ENCODE measurements around the gene ACVR1C. TPM values are rescaled to one million over a fixed set of nuclear protein-coding genes. Genes with fewer than 3 reads are reported as not detected.
A peak's percentile ranks its signal among the peaks of the same experiment; 100 is the strongest.
"Not testable (repeated sequence)": the region's sequence is repeated elsewhere in the genome, so short reads cannot be mapped to it uniquely, and the experiment has no call there.

The ACVR1C gene
- polyA plus RNA-seq, 3 donors from 2014 or later, result not detected

GRCh38 chr2:157559890-157560289, 68.8 kb downstream of the ACVR1C start:
- DNase-seq, result no peak
- Mint-ChIP-seq H3K36me3 (peaks cover 0 to 3% (median 0%) of the 10 kb centered on the region in 3 donors), H3K4me3 (no peak overlapping the region), H3K27me3 (ENCODE audit: low read depth in 3 of 3) (peaks cover 0 to 7% (median 3%) of the 10 kb centered on the region in 3 donors), H3K27ac (no peak overlapping the region), H3K9me3 (peaks cover 0 to 3% (median 0%) of the 10 kb centered on the region in 6 donors), H3K4me1 (peaks cover 22 to 37% of the 10 kb centered on the region in 2 donors)

DNA sequence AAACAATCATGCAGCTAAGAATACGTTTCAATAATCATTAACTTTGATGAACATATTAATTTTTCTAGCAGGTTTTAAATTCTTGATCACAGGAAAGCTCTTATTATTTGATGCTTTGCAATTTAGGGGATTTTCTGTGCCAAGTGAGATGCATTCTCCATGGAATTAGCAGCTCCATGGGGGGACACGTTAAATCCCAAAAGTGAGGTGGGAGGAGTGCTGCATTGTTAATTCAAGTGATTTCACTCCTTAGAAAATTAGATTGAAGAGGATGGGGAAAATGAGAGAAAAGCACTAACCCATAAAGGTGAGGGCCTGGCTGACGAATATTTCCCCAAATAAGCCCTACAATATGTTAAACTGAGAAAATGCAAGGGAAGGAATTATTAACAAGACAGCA, 69.2 kb downstream of the ACVR1C start:
- peaks cover 0 to 7% (median 3%) of the 10 kb centered on the region in 3 donors for H3K27me3 Mint-ChIP-seq (ENCODE audit: low read depth in 3 of 3)
- H3K27ac Mint-ChIP-seq, result no peak overlapping the region
- DNase-seq, result no peak
- no peak overlapping the region for H3K4me3 Mint-ChIP-seq
- peaks cover 0 to 3% (median 0%) of the 10 kb centered on the region in 3 donors for H3K36me3 Mint-ChIP-seq
- peaks cover 0 to 3% (median 0%) of the 10 kb centered on the region in 6 donors for H3K9me3 Mint-ChIP-seq
- peaks cover 22 to 37% of the 10 kb centered on the region in 2 donors for H3K4me1 Mint-ChIP-seq

DNA sequence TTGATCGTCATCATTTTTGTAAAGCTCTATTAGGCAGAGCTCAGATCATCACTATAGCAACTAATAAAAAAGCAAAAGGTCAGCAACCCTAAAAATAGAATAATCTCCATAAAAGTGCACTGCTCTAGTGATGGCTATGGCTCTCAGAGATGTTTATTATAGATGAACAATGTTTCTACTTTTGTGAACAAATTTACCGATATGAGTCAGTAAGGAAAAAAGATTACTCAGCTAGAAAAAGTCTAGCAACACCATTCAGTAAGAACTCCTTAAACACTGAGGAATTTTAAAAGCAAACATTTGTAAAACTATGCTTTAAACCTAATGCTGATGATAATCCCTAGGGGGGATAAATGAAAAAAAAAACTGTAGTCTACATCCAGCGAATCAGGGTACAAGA, 69.6 kb downstream of the ACVR1C start:
- peaks cover 0 to 3% (median 0%) of the 10 kb centered on the region in 3 donors for H3K36me3 Mint-ChIP-seq
- peaks cover 0 to 3% (median 0%) of the 10 kb centered on the region in 6 donors for H3K9me3 Mint-ChIP-seq
- H3K4me3 Mint-ChIP-seq, result no peak overlapping the region
- no peak for DNase-seq
- H3K27me3 Mint-ChIP-seq (ENCODE audit: low read depth in 3 of 3), result peaks cover 0 to 7% (median 3%) of the 10 kb centered on the region in 3 donors
- no peak overlapping the region for H3K27ac Mint-ChIP-seq
- peaks cover 22 to 37% of the 10 kb centered on the region in 2 donors for H3K4me1 Mint-ChIP-seq

DNA sequence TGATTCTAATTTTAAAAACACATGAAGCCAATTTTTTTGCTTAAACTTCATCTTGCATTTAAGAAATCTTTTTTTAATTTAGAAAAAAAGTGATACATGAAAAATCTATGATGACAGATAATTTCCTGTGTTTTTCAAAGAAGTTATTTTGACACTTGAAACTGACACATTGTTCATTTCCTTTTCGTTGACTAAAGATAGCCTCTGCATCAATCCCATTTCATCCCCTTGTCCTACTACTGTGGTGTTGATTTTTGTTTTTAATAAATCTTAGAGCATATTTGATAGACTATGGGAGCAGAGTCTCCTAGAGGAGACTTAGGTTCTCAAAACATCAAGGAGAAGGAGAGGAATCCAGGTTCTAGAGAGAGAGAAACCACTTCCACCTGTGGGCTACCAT, 70.9 kb downstream of the ACVR1C start:
- DNase-seq, result no peak
- Mint-ChIP-seq H3K27me3 (ENCODE audit: low read depth in 3 of 3) (peaks cover 0 to 3% (median 3%) of the 10 kb centered on the region in 3 donors), H3K4me1 (peaks cover 18 to 37% of the 10 kb centered on the region in 2 donors), H3K4me3 (peak overlapping the region; percentile 11 to 64 (median 58)), H3K9me3 (no peaks in the 10 kb centered on the region), H3K36me3 (peaks cover 0 to 3% (median 0%) of the 10 kb centered on the region in 3 donors), H3K27ac (peak overlapping the region in 2 of 6 donors; percentile 5 to 21)

GRCh38 chr2:157540102-157540501, 88.6 kb downstream of the ACVR1C start:
- H3K9me3 Mint-ChIP-seq, result no peaks in the 10 kb centered on the region
- peaks cover 0 to 2% (median 0%) of the 10 kb centered on the region in 3 donors for H3K27me3 Mint-ChIP-seq (ENCODE audit: low read depth in 3 of 3)
- H3K4me3 Mint-ChIP-seq, result no peak overlapping the region
- no peak overlapping the region for H3K27ac Mint-ChIP-seq
- H3K36me3 Mint-ChIP-seq, result no peaks in the 10 kb centered on the region
- no peaks in the 10 kb centered on the region for H3K4me1 Mint-ChIP-seq
- no peak for DNase-seq

DNA sequence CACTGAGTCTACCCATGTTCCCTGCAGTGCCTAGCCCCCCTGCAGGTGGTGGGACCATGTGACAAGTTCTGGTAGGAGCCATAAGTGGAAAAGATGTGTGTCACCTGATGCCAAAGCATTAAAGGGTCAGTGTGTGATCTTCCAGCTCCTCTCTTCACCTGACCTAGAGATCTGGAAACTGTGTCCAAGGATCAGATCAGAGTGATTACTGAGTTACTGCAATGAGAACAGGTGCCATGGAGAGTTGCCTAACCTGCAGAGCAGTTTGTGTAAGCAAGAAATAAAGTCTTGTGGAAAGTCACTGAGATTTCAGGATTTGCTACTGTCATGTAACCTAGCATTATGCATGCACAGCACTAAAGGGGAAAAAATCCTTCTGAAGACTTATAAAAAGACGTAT, 90.6 kb downstream of the ACVR1C start:
- H3K4me3 Mint-ChIP-seq, result no peak overlapping the region
- no peak for DNase-seq
- peaks cover 0 to 2% (median 0%) of the 10 kb centered on the region in 3 donors for H3K27me3 Mint-ChIP-seq (ENCODE audit: low read depth in 3 of 3)
- H3K36me3 Mint-ChIP-seq, result no peaks in the 10 kb centered on the region
- peaks cover 0 to 2% (median 0%) of the 10 kb centered on the region in 6 donors for H3K9me3 Mint-ChIP-seq
- H3K27ac Mint-ChIP-seq, result no peak overlapping the region
- no peaks in the 10 kb centered on the region for H3K4me1 Mint-ChIP-seq

DNA sequence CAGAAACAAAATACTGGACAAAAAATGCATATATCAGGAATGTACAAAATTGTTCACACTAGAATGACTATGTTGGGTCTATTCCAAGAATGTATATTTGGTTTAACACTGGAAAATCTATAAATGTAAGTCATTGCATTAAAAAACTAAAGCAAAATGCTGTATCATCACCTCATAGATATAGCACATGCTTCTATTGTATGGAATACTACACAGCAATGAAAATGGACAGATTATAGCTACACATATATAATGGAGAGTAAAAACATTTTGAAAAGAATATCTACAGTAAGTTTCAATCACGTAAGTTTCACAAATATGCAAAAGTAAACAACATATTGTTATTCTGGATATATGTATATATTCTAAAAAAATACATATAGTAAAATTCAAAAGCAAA, 91.8 kb downstream of the ACVR1C start:
- peaks cover 0 to 3% (median under 1%) of the 10 kb centered on the region in 3 donors for H3K27me3 Mint-ChIP-seq (ENCODE audit: low read depth in 3 of 3)
- no peaks in the 10 kb centered on the region for H3K4me1 Mint-ChIP-seq
- no peak for DNase-seq
- no peak overlapping the region for H3K27ac Mint-ChIP-seq
- H3K9me3 Mint-ChIP-seq, result peaks cover 0 to 2% (median 0%) of the 10 kb centered on the region in 6 donors
- no peak overlapping the region for H3K4me3 Mint-ChIP-seq
- H3K36me3 Mint-ChIP-seq, result no peaks in the 10 kb centered on the region

- no peak overlapping the region for H3K4me3 Mint-ChIP-seq
- peaks cover 0 to 2% (median 0%) of the 10 kb centered on the region in 6 donors for H3K9me3 Mint-ChIP-seq
- no peaks in the 10 kb centered on the region for H3K4me1 Mint-ChIP-seq
- H3K27me3 Mint-ChIP-seq (ENCODE audit: low read depth in 3 of 3), result peaks cover 2 to 12% (median 4%) of the 10 kb centered on the region in 3 donors
- DNase-seq, result no peak
- no peaks in the 10 kb centered on the region for H3K36me3 Mint-ChIP-seq
- H3K27ac Mint-ChIP-seq, result no peak overlapping the region
Measured at GRCh38 chr2:157528963-157529751, 99.5 kb downstream of the ACVR1C start.

DNA sequence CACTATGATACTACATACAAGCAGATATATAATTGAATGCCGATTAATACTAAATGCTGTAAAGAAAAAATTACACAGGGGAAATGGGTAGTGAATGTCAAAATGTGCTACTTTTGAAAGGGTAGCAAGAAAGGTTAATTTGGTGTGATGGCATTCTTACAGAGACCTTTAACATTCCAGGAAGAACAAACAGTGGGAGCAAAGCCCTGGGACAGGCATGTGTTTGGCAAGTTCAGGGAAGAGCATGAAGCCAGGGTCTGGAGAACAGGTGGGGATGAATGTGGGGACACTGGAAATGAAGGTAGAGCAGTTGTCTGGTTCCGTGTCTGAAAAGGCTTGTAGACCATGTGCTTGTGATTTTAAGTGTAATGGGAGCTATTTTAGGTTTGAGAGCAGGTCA, 102.6 kb downstream of the ACVR1C start:
- peaks cover 2 to 13% (median 2%) of the 10 kb centered on the region in 3 donors for H3K27me3 Mint-ChIP-seq (ENCODE audit: low read depth in 3 of 3)
- no peaks in the 10 kb centered on the region for H3K36me3 Mint-ChIP-seq
- H3K4me1 Mint-ChIP-seq, result no peaks in the 10 kb centered on the region
- no peak for DNase-seq
- H3K9me3 Mint-ChIP-seq, result peaks cover 0 to 5% (median 0%) of the 10 kb centered on the region in 6 donors
- no peak overlapping the region for H3K27ac Mint-ChIP-seq
- H3K4me3 Mint-ChIP-seq, result no peak overlapping the region

- Mint-ChIP-seq H3K27ac (no peak overlapping the region), H3K4me1 (no peaks in the 10 kb centered on the region), H3K9me3 (peaks cover 0 to 5% (median 0%) of the 10 kb centered on the region in 6 donors), H3K4me3 (no peak overlapping the region), H3K36me3 (no peaks in the 10 kb centered on the region), H3K27me3 (ENCODE audit: low read depth in 3 of 3) (peaks cover 0 to 13% (median 4%) of the 10 kb centered on the region in 3 donors)
- no peak for DNase-seq
Measured at GRCh38 chr2:157523270-157524247, 105.1 kb downstream of the ACVR1C start.

- not testable (repeated sequence) for H3K36me3 Mint-ChIP-seq; DNase-seq; H3K27me3 Mint-ChIP-seq (ENCODE audit: low read depth in 3 of 3); H3K9me3 Mint-ChIP-seq; H3K27ac Mint-ChIP-seq; H3K4me1 Mint-ChIP-seq; H3K4me3 Mint-ChIP-seq
Measured at GRCh38 chr2:157514966-157515365, 113.7 kb downstream of the ACVR1C start.

DNA sequence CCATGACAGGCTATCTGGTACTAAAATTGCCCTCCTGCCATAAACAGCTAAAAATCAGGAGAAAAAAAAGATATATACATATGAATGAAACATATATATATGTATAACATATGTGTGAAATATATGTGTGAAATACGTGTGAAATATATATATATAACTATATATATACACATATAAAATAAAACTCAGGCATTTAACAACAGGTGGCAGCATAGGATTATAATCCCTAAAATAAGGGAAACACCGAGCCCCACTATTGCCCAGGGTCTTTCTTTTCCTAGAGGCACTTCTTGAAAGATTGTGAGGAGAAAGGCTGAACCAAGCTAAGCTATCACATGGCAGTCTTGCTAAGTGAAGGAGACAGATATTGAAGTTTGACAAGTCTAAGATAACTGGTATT, 118.9 kb downstream of the ACVR1C start:
- Mint-ChIP-seq H3K4me1 (no peaks in the 10 kb centered on the region), H3K27me3 (ENCODE audit: low read depth in 3 of 3) (peaks cover 2 to 13% (median 5%) of the 10 kb centered on the region in 3 donors), H3K4me3 (no peak overlapping the region), H3K9me3 (peaks cover 0 to 5% (median 0%) of the 10 kb centered on the region in 6 donors), H3K36me3 (no peaks in the 10 kb centered on the region), H3K27ac (no peak overlapping the region)
- DNase-seq, result no peak

DNA sequence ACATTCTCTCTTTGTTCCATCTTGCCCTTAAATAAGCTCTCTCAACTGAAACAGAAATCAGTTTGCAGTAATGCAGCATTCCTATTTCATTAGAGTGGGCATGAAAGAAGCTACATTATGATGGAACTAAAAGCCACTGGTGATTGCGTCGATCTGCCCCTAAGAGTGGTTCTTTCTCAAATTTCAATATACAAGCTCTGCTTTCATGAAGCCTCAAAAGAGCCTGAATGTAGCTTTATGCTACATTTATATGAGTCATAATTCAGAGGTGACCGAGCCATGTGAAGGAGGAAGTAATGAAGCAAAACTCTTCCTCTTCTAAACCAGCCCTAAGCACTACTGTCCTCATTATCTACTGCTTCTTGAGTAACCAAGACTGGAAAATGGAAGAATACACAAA, 120.0 kb downstream of the ACVR1C start:
- Mint-ChIP-seq H3K9me3 (peaks cover 0 to 5% (median 0%) of the 10 kb centered on the region in 6 donors), H3K4me3 (no peak overlapping the region), H3K36me3 (no peaks in the 10 kb centered on the region), H3K27ac (no peak overlapping the region), H3K27me3 (ENCODE audit: low read depth in 3 of 3) (peaks cover 2 to 13% (median 5%) of the 10 kb centered on the region in 3 donors), H3K4me1 (no peaks in the 10 kb centered on the region)
- DNase-seq, result no peak
